GM21360 (cell line): ENCODE data around the gene RFC5.
"Not testable (repeated sequence)": the region's sequence is repeated elsewhere in the genome, so short reads cannot be mapped to it uniquely, and the experiment has no call there.

Experiments
- ATAC-seq: cut with Tn5 transposase; IDR thresholded peaks from one replicate; pipeline ENCODE4 v1.9.1; 2021; ENCODE audit warnings: mild to moderate bottlenecking, moderate library complexity; ENCODE audit not compliant: unreplicated experiment

The RFC5 gene

DNA sequence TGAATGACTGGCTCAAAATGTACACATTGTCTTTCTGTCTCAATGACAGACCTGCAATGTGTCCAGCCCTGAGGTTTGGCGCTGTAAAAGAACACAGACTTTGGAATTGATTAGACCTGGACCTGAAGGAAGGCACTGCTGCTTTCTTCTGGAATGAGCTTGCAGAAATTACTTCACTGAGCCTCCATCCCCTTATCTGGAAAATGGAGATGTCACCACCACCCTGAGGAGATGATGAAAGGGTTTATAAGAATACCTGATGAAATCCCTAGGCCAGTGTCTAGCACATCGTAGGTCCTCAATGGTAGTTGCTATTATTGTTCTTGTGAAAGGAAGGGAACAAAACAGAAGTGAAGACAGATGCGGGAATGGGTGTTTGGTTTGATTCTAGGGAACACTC, 54.1 kb downstream of the RFC5 start:
- ATAC-seq: no peak

DNA sequence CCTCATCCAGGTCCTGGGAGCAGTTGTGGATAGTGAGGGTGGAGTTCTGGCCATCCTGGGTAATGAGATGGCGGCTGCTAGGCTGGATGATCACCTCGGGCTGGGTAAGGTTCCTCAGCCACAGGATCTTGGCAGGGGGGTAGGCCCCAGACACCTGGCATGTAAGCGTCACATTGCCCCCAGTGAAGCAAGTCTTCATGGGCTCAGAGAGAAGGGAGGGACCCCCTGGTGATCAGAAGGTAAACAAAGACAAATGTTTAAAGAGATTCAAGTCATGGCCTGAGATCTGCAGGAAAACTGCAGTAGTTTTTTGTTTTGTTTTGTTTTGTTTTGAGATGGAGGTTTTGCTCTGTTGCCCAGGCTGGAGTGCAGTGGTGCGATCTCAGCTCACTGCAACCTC, 57.3 kb downstream of the RFC5 start:
- ATAC-seq: no peak

DNA sequence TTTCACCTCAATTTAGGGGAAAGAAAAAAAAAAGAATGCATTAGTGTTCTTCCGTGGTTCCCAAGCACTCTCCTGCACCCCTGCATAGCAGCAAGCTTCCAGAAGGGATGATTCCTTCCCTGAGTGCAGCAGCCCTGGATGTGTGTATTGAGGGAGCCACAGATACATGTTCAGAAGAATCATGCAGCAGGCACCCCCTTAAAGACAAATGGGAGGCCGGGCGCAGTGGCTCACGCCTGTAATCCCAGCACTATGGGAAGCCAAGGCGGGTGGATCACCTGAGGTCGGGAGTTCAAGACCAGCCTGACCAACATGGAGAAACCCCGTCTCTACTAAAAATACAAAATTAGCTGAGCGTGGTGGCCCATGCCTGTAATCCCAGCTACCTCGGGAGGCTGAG, 65.0 kb downstream of the RFC5 start:
- not testable (repeated sequence) for ATAC-seq
